ENCODE measurements around the gene VASH1.
A peak's percentile ranks its signal among the peaks of the same experiment; 100 is the strongest.

Gene VASH1

GRCh38 chr14:76786601-76787000 lies 25.3 kb downstream of the VASH1 start:
- DNase-seq, result no peak

- DNase-seq, result no peak
Observed at GRCh38 chr14:76792422-76792821, 31.2 kb downstream of the VASH1 start.

GRCh38 chr14:76793324-76793723 lies 32.1 kb downstream of the VASH1 start:
- DNase-seq, result no peak

DNA sequence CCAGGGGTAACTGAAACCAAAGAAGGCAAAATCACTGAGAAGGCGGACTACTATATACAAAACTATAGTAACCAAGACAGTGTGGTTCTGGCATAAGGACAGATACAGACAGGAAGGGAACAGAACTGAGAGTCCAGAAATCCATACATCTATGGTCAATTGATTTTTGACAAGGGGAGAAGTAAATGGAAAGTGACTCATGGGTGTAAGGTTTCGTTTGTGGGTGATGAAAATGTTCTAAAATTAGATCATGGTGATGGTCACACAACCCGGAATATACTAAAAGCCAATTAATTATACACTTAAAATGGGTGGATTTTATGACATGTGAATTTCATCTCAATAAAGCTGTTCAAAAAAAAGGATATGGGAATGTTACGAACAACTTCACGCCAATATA lies 32.7 kb downstream of the VASH1 start:
- no peak for DNase-seq

GRCh38 chr14:76806446-76806845 lies 45.2 kb downstream of the VASH1 start:
- no peak for DNase-seq

GRCh38 chr14:76808011-76808410 lies 46.7 kb downstream of the VASH1 start:
- no peak for DNase-seq

DNA sequence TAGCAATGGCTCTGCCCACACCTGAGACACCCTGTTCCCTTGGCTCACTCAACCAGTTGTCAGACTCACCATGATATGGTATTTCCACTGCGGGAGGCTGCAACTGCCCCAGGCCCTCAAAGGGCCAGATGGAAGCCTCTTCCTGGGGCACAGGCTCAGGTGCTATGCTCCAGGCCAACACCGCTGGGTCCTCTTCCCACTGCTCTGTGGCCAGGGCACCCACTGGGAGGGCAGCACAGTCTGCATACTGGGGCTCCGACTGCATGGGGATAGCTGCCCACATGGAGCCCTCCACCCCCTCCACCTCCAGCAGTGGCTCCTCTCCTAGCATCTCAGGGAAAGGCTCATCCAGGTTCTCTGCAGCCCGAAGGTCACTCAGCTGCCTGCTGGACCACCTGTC lies 47.7 kb downstream of the VASH1 start:
- DNase-seq, result no peak

DNA sequence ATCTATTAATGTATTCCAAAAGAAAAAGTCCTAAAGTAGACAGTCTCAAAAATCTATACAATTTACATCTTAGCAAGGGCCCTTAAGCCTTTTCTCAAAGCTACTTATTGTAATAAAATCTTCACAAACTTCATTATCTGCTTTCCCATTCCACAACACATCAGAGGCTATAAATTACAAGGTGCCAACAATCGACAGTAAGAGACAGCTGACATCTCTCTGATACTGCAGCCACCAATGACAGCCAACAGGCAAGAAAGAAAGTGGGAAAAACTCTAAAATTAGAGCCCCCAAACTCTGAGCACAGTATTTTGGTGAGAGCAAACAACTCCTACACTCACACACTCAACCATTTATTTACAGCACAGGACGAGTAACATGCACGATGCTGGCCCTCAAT lies 49.3 kb downstream of the VASH1 start:
- no peak for DNase-seq

DNA sequence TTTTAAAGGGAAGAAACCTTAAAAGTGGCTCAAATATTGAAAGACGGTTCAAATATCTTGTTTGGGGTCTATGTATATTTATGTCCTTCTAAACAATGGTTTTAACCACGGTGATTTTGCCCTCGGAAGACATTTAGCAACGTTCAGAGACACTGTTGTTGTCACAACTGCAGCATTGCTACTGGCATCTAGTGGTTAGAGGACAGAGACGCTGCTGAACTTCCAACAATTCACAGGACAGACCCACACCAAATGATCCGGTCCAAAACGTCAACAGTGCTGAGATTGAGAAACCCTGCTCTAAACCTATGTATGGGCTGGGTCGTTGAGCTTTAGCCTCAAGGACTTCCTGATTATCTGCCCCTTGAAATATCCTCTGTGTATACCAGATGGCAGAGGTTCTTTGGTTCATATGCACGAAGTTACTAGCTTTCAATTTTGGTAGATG lies 49.7 kb downstream of the VASH1 start:
- peak in 3 of 6 experiments; percentile 1 to 29 (median 27) for DNase-seq

DNA sequence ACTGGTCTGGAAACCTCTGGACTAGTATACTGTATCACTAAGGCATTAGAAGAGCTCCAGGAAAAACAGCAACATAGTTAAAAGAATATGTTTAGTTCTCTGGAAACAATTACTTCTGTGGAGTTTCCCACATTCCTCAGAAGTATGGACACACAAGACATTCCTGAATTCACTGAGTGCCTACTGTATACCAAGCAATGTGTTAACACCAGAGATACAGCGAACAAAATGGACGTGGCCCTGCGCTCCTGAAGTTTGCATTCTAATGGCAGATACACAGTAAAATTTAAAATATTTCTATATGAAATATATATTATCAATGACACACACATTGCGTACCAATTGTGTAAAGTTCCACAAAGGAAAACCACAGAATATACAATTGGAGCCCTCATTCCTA lies 50.3 kb downstream of the VASH1 start:
- no peak for DNase-seq

DNA sequence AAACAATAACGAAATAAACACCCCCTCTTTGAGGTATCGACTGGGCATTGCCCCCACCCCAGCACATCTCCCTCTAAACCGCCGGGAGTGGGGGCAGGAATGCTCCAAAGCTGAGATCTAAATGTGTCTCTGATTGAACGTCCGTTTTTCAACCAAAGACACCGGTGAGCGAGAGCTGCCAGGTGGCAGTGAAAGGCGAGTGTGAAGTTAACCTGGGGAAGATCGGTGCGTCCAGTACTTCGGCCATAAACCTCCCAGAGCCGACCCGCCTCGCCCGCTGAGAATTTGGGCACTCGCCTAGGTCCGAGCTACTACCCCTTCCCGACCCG lies 50.8 kb downstream of the VASH1 start:
- DNase-seq, result peak in 1 of 6 experiments; percentile 34

- peak; percentile 92 to 96 (median 96) for DNase-seq
Observed at GRCh38 chr14:76812422-76813383, 51.4 kb downstream of the VASH1 start, which contains the start of gene ANGEL1. TSS of gene ANGEL1 (minus strand) at chr14:76812882. CDS start at chr14:76812827, 55 bp downstream.

GRCh38 chr14:76814726-76815645 lies 53.7 kb downstream of the VASH1 start:
- no peak for DNase-seq

GRCh38 chr14:76820700-76821099 lies 59.4 kb downstream of the VASH1 start:
- DNase-seq, result no peak

- no peak for DNase-seq
Observed at GRCh38 chr14:76826122-76826521, 64.9 kb downstream of the VASH1 start, which contains the start of gene LRRC74A. TSS of gene LRRC74A (plus strand) at chr14:76826408. CDS start at chr14:76826698, 290 bp downstream.

DNA sequence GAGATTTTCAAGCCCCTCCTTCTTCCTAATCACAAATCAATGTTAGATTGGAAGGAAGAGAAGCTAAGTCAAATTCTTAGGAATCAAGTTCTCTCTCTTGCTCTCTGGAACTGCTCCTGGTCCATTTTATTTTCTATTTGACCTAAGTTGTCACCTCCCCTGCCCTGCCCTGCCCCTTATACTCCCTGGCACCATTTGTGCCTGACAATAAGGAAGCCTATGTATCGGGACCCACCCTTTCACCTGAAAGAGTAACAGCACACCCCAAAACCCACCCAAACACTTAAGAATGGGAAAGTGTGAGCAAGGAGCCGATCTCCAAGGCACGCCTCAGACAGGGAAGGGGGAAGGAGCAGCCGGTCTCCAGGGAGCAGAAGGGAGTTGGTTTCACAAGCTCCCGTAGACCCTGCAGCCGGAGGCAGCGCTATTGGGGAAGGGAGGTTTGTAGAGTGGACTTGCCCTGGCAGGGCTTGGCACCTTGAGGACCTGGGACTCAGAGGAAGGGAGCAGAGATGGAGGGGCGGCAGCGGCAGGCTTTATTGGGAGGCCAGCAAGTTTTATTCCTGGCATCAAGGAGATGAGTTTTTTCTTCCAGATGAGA lies 66.5 kb downstream of the VASH1 start:
- DNase-seq, result no peak

GRCh38 chr14:76828339-76829012 lies 67.2 kb downstream of the VASH1 start:
- no peak for DNase-seq

DNA sequence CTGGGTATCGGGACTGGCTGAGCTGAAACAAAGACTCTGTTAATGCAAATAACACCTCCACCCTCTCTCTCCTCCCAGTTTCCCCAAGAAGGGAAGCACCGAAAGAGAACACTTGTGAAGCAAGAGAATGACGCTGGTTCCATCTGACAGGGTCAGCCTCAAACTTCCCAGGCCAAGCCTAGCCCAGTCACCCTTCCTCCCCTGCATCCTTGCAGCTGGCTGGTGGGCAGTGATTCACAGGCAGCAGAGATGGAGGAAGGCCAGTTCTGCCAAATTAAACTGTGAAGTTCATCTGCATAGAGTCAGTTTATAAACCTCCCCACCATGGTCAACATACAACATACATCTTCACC lies 67.7 kb downstream of the VASH1 start:
- DNase-seq, result no peak

DNA sequence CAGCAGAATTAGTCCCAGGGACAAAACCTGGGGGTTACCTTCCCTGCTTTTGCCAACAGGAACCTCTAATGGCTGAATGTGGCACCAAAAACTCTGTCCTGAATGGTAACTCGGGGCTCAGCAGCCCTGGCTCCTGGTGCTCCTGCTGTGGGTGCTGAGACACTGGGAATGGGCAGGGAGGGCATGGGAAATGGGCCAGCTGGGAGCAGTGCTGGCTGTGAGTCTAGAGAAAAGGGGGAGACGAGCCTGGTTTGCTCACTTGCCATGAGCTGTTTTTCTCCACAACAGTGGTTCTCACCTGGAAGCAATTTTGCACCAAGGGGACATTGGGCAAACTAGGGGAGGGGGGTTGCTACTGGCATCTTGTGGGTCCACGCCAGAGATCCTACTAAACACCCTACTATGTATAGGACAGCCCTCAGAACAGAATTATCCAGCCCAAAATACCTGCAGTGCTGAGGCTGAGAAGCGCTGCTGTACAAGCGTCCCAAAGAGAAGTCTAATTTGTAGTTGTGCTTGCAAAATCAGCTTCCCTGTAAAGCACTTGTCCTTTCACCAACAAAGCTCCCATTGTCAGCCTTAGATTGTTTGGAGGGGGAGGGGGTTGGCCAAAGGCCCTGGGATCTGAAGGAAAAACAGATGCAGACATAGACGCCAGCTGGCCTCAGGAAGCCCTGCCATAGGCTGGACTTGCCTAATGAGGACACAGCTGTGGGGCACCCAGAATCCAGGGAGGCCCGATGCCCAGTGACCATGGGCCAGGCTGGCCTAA lies 68.6 kb downstream of the VASH1 start:
- DNase-seq, result no peak

GRCh38 chr14:76830556-76830955 lies 69.3 kb downstream of the VASH1 start:
- DNase-seq, result no peak

DNA sequence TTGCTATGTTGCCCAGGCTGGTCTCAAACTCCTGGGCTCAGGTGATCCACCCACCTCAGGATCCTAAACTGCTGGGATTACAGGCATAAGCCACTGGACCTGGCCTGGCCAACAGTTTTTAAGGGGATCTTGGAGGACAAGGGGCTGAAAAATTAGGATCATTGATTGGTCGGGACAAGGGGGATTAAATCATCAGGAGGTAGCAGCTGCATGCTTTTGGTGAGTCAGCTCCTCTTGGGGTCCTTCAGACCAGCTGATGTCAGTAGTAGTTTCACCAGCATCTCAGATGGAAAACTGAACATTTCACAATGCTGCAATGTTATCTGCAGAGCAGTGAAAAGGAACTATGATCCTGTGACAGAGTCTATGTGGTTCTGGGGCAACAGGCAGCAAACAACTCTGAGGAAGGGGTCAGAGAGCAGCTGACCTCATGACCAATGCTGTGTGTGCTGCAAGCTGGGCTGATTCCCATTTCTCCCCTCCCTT lies 71.3 kb downstream of the VASH1 start:
- DNase-seq, result no peak
